HepG2 (cell line): ENCODE results near the gene PAK2. TPM values are rescaled to one million over a fixed set of nuclear protein-coding genes. Genes with fewer than 3 reads are reported as not detected.

Experiments used
- ATAC-seq: fragments of 200-7000 bp; cut with Tn5 transposase; 3 replicates; pipeline ENCODE4 v1.9.1; 2020; ENCODE audit warnings: mild to moderate bottlenecking, moderate library complexity
- BruUV-seq: library from RNA; stranded (reverse); fragments of 400-500 nt; replicated peaks from 2 replicates; lab custom pipeline; 2021; lab: Mats Ljungman, UMichigan
- CTCF ChIA-PET: fragments of 300-600 bp; formaldehyde crosslinking; extraction: SDS; loops from one replicate; lab custom pipeline; 2021; ENCODE audit warnings: low total read pairs, inconsistent platforms, low intra/inter-chr PET ratio; lab: Yijun Ruan, JAX
- POLR2A ChIA-PET: fragments of 350-600 bp; sonication (Branson Sonifier 250); formaldehyde crosslinking; loops from one replicate; lab custom pipeline; 2020; ENCODE audit warnings: antibody characterized with exemption, inconsistent platforms; lab: Yijun Ruan, JAX
- DNase-seq: peaks from one replicate; pipeline ENCODE4 v3.0.0-alpha.2; 2015; ENCODE audit warnings: low spot score
- FAIRE-seq: peaks from 3 replicates; lab custom pipeline; 2011; peaks lifted over from hg19 to GRCh38; lab: Jason Lieb, UNC
- H2AFZ ChIP-seq: one replicate; pipeline ENCODE4 v1.6.1; 2011; ENCODE audit warnings: low read length, inconsistent platforms
- H3K27ac ChIP-seq: fragments of 300-600 bp; 3 replicates; pipeline ENCODE4 v1.8.0; 2011; ENCODE audit warnings: mixed run types, mild to moderate bottlenecking, mixed read lengths, low read length, inconsistent platforms; ENCODE audit not compliant: insufficient read depth; ENCODE audit errors: extremely low read length
- H3K27me3 ChIP-seq, 2 experiments: fragments of 200-600 bp in 1 of 2; 2 replicates in 1 of 2; 3 replicates in 1 of 2; pipeline versions ENCODE4 v1.6.0 to v1.8.0; 2011; ENCODE audit warnings: low read length in 2 of 2, mild to moderate bottlenecking in 2 of 2, moderate library complexity in 2 of 2, inconsistent platforms in 1 of 2; ENCODE audit not compliant: insufficient read depth in 2 of 2, control insufficient read depth in 1 of 2
- H3K36me3 ChIP-seq, 2 experiments: fragments of 200-600 bp in 1 of 2; replicated peaks in 1 of 2; 2 replicates in 1 of 2; 3 replicates in 1 of 2; pipeline versions ENCODE4 v1.5.1 to v1.8.0; 2011; ENCODE audit warnings: low read length in 2 of 2, inconsistent platforms in 1 of 2; ENCODE audit not compliant: insufficient read depth in 2 of 2, control insufficient read depth in 1 of 2
- H3K4me1 ChIP-seq: 2 replicates; pipeline ENCODE4 v1.5.1; 2012; ENCODE audit warnings: low read length, inconsistent platforms; ENCODE audit not compliant: insufficient read depth
- H3K4me2 ChIP-seq: 2 replicates; pipeline ENCODE4 v1.6.0; 2011; ENCODE audit warnings: low read depth, low read length, inconsistent platforms
- H3K4me3 ChIP-seq, 3 experiments: fragments of 200-600 bp in 1 of 3; sonication (generic), shearing (Covaris generic) in 1 of 3; replicated peaks in 1 of 3; 2 replicates each; pipeline ENCODE4 v1.5.1; 2011 to 2016; ENCODE audit warnings: low read length in 3 of 3, inconsistent platforms in 2 of 3, low read depth in 2 of 3, mild to moderate bottlenecking in 2 of 3, control low read depth in 1 of 3, mixed read lengths in 1 of 3; ENCODE audit not compliant: insufficient read depth in 1 of 3
- H3K79me2 ChIP-seq: one replicate; pipeline ENCODE4 v1.6.1; 2011; ENCODE audit warnings: low read length, inconsistent platforms; ENCODE audit not compliant: insufficient read depth
- H3K9ac ChIP-seq: 2 replicates; pipeline ENCODE4 v1.6.0; 2011; ENCODE audit warnings: mild to moderate bottlenecking, low read depth, low read length, inconsistent platforms; ENCODE audit not compliant: insufficient read depth
- H3K9me3 ChIP-seq: 2 replicates; pipeline ENCODE4 v1.5.1; 2012; ENCODE audit warnings: mild to moderate bottlenecking, low read length
- H4K20me1 ChIP-seq: 2 replicates; pipeline ENCODE4 v1.6.0; 2011; ENCODE audit warnings: inconsistent platforms, mild to moderate bottlenecking, low read length, moderate library complexity; ENCODE audit not compliant: insufficient read depth
- HMGXB3 ChIP-seq: sonication (generic); formaldehyde crosslinking; IDR thresholded peaks from 2 replicates; pipeline ENCODE4 v1.4.0; 2020; ENCODE audit warnings: missing genetic modification reagents, borderline replicate concordance
- ZMYM4 ChIP-seq: sonication (generic); formaldehyde crosslinking; IDR thresholded peaks from 2 replicates; pipeline ENCODE4 v1.8.1; 2023; ENCODE audit warnings: mild to moderate bottlenecking, missing genetic modification reagents
- ZNF407 ChIP-seq: sonication (generic); formaldehyde crosslinking; IDR thresholded peaks from one replicate; pipeline ENCODE4 v1.5.1; 2020; ENCODE audit warnings: mild to moderate bottlenecking, missing genetic modification reagents; ENCODE audit errors: not compliant biosample characterization
- ZNF468 ChIP-seq: sonication (generic); formaldehyde crosslinking; IDR thresholded peaks from 2 replicates; pipeline ENCODE4 v1.8.0; 2022; ENCODE audit warnings: mild to moderate bottlenecking, moderate library complexity, missing genetic modification reagents
- WGBS: methylation state at CpG from one replicate; pipeline ENCODE4 v1.1.6; 2017; ENCODE audit warnings: low lambda C conversion rate; 5-methylcytosine and 5-hydroxymethylcytosine counted together
- in situ Hi-C: cut with HindIII; loops from 2 replicates; pipeline ENCODE4 v1.10.0; 2017; ENCODE audit warnings: low pct_unique_long_range_greater_than_20kb; ENCODE audit not compliant: extremely low pct_ligation_motif_present
- intact Hi-C: fragments of 100-400 bp; cut with micrococcal nuclease; formaldehyde crosslinking; loops from one replicate; pipeline ENCODE4 v1.10.0; 2022; ENCODE audit not compliant: unreplicated experiment
- polyA plus RNA-seq, 8 experiments: library from polyadenylated mRNA; depleted of rRNA in 3 of 8; stranded (reverse) in 7 of 8; unstranded in 1 of 8; fragments of >200 nt; fragmentation: Illumina TruSeq in 4 of 8; extraction: Trizol in 4 of 8; gene quantifications; 2 replicates each; pipeline versions ENCODE4 v1.2.1 to v1.2.3, GENCODE V29; 2011 to 2016; ENCODE audit warnings: low read depth in 4 of 8, missing spikeins in 1 of 8, mixed read lengths in 1 of 8; ENCODE audit not compliant: insufficient read depth in 1 of 8
- total RNA-seq, 5 experiments: library from RNA; depleted of rRNA; stranded (reverse); fragments of >200 nt; fragmentation: Illumina TruSeq; extraction: Trizol; gene quantifications; 2 replicates each; pipeline ENCODE4 v1.2.3, GENCODE V29; 2016; ENCODE audit warnings: low read depth in 1 of 5

Gene PAK2
- total and polyA plus RNA-seq, 2 of the 13 experiments (the other 11 are each of a cell fraction or from before 2014, with no cell fraction given): 23.0 to 24.7 TPM

- TF ChIP-seq ZNF407 (CRISPR knock-in tag): no peak
- TF ChIP-seq, all 625 proteins: peak for 0
These were observed 51.0 kb downstream of the PAK2 start (continued) for GRCh38 chr3:196790636-196791035.

GRCh38 chr3:196792771-196793170 is 53.1 kb downstream of the PAK2 start:
- intact Hi-C loops: no loop called here
- Histone ChIP-seq H3K27ac (peak overlapping the region; percentile 22), H3K27me3 (no peaks in the 10 kb centered on the region), H3K36me3 (peaks cover 4 to 16% of the 10 kb centered on the region in 2 experiments; a peak in 2 of 5 replicates), H3K4me3 (no peak overlapping the region), H4K20me1 (peaks cover 19% of the 10 kb centered on the region), H3K4me2 (no peak overlapping the region), H2AFZ (no peak overlapping the region), H3K4me1 (peaks cover 43% of the 10 kb centered on the region), H3K9ac (no peak overlapping the region), H3K79me2 (peaks cover 31% of the 10 kb centered on the region), H3K9me3 (0 out of 2 replicates have a peak, but pooled peaks cover 3% of the 10 kb centered on the region)
- DNase-seq: peak; percentile 63
- POLR2A ChIA-PET: no interaction called here
- in situ Hi-C loops: no loop called here
- CTCF ChIA-PET: no interaction called here
- no TSS peak for BruUV-seq
- peak; percentile 26 for FAIRE-seq
- 55% methylated on average over 5 of the region's 5 CpGs for WGBS
- peak; percentile 25; the same call in 2 of the 3 replicates for ATAC-seq
- no peak for TF ChIP-seq ZNF468 (CRISPR knock-in tag)
- no peak for TF ChIP-seq HMGXB3 (CRISPR knock-in tag)
- TF ChIP-seq ZMYM4 (CRISPR knock-in tag): no peak
